HG03571 (cell line): ENCODE results near the gene AFG3L2.
"Not testable (repeated sequence)": the region's sequence is repeated elsewhere in the genome, so short reads cannot be mapped to it uniquely, and the experiment has no call there.

Source experiments
- ATAC-seq: cut with Tn5 transposase; IDR thresholded peaks from one replicate; pipeline ENCODE4 v1.9.1; 2021; ENCODE audit not compliant: unreplicated experiment

Gene AFG3L2

GRCh38 chr18:12376754-12377555 lies at the start of gene AFG3L2:
Gene AFG3L2 (minus strand): TSS chr18:12377227. CDS start chr18:12377082, 145 bp downstream.
- peak; percentile 90 for ATAC-seq

- ATAC-seq = no peak
Measured at GRCh38 chr18:12424252-12424651, 47.2 kb upstream of the AFG3L2 start.

GRCh38 chr18:12423820-12424219 lies 46.8 kb upstream of the AFG3L2 start:
- ATAC-seq = no peak

- ATAC-seq = no peak
Measured at GRCh38 chr18:12423393-12423792, 46.4 kb upstream of the AFG3L2 start.

GRCh38 chr18:12422936-12423335 lies 45.9 kb upstream of the AFG3L2 start:
- ATAC-seq = no peak

GRCh38 chr18:12421732-12422131 lies 44.7 kb upstream of the AFG3L2 start:
- ATAC-seq = no peak

- ATAC-seq = no peak
Measured at GRCh38 chr18:12420821-12421421, 43.9 kb upstream of the AFG3L2 start.

GRCh38 chr18:12417687-12418086 lies 40.7 kb upstream of the AFG3L2 start:
- ATAC-seq = no peak

GRCh38 chr18:12416098-12416729 lies 39.2 kb upstream of the AFG3L2 start:
- no peak for ATAC-seq

- ATAC-seq = no peak
Measured at GRCh38 chr18:12411456-12411855, 34.4 kb upstream of the AFG3L2 start.

GRCh38 chr18:12410747-12411146 lies 33.7 kb upstream of the AFG3L2 start:
- ATAC-seq = not testable (repeated sequence)

GRCh38 chr18:12410081-12410481 lies 33.1 kb upstream of the AFG3L2 start:
- ATAC-seq = no peak

GRCh38 chr18:12409469-12409868 lies 32.4 kb upstream of the AFG3L2 start:
- no peak for ATAC-seq

- ATAC-seq = no peak
Measured at GRCh38 chr18:12408247-12408869, 31.3 kb upstream of the AFG3L2 start.

- ATAC-seq = no peak
Measured at GRCh38 chr18:12406371-12407111, 29.5 kb upstream of the AFG3L2 start.

GRCh38 chr18:12405066-12405465 lies 28.0 kb upstream of the AFG3L2 start:
- ATAC-seq = no peak

- ATAC-seq = no peak
Measured at GRCh38 chr18:12403601-12404506, 26.8 kb upstream of the AFG3L2 start.

- ATAC-seq = no peak
Measured at GRCh38 chr18:12401881-12402280, 24.9 kb upstream of the AFG3L2 start.

GRCh38 chr18:12399231-12399630 lies 22.2 kb upstream of the AFG3L2 start:
- no peak for ATAC-seq

- no peak for ATAC-seq
Measured at GRCh38 chr18:12398625-12399024, 21.6 kb upstream of the AFG3L2 start.
